IMR-90 (cell line): ENCODE results near the gene PALM3. TPM values are rescaled to one million over a fixed set of nuclear protein-coding genes. Genes with fewer than 3 reads are reported as not detected.
A peak's percentile ranks its signal among the peaks of the same experiment; 100 is the strongest.

Source experiments
- ATAC-seq: fragments of 200-7000 bp; cut with Tn5 transposase; 2 replicates; pipeline ENCODE4 v1.9.1; 2020; ENCODE audit warnings: low read depth, mild to moderate bottlenecking, moderate library complexity
- BruUV-seq: library from RNA; stranded (reverse); fragments of 400-500 nt; replicated peaks from 2 replicates; lab custom pipeline; 2021; lab: Mats Ljungman, UMichigan
- CTCF ChIA-PET: fragments of 300-600 bp; formaldehyde crosslinking; extraction: SDS; loops from one replicate; lab custom pipeline; 2021; ENCODE audit warnings: antibody characterized with exemption; lab: Yijun Ruan, JAX
- POLR2A ChIA-PET: fragments of 300-600 bp; sonication (Branson Sonifier 250); formaldehyde crosslinking; loops from one replicate; lab custom pipeline; 2022; ENCODE audit warnings: antibody characterized with exemption; ENCODE audit not compliant: unreplicated experiment; lab: Charles Lee
- DNase-seq: peaks from one replicate; pipeline ENCODE4 v3.0.0; 2013
- H2AFZ ChIP-seq: replicated peaks from 2 replicates; pipeline ENCODE3; 2013; ENCODE audit warnings: low read length, mild to moderate bottlenecking; ENCODE audit not compliant: poor library complexity
- H2AK5ac ChIP-seq: 2 replicates; pipeline ENCODE4 v1.6.1; 2013; ENCODE audit warnings: low read depth, low read length, inconsistent platforms
- H2AK9ac ChIP-seq: replicated peaks from 2 replicates; pipeline ENCODE3; 2013; ENCODE audit warnings: mild to moderate bottlenecking, low read depth, low read length, moderate library complexity; ENCODE audit not compliant: poor library complexity
- H2BK120ac ChIP-seq: 2 replicates; pipeline ENCODE4 v1.6.1; 2013; ENCODE audit warnings: low read depth, low read length, inconsistent platforms
- H2BK15ac ChIP-seq: 3 replicates; pipeline ENCODE4 v1.6.1; 2013; ENCODE audit warnings: low read depth, low read length, inconsistent platforms
- H2BK20ac ChIP-seq: 2 replicates; pipeline ENCODE4 v1.6.1; 2013; ENCODE audit warnings: low read depth, mild to moderate bottlenecking, inconsistent platforms, low read length, moderate library complexity
- H2BK5ac ChIP-seq: 2 replicates; pipeline ENCODE4 v1.6.1; 2013; ENCODE audit warnings: mild to moderate bottlenecking, low read depth, low read length, inconsistent platforms; ENCODE audit not compliant: poor library complexity, severe bottlenecking
- H3K14ac ChIP-seq: replicated peaks from 2 replicates; pipeline ENCODE4 v1.6.1; 2013; ENCODE audit warnings: low read depth, low read length, inconsistent platforms
- H3K18ac ChIP-seq: 2 replicates; pipeline ENCODE4 v1.6.1; 2013; ENCODE audit warnings: low read depth, low read length, control low read depth
- H3K23ac ChIP-seq: 2 replicates; pipeline ENCODE4 v1.6.1; 2013; ENCODE audit warnings: low read depth, low read length, inconsistent platforms
- H3K27ac ChIP-seq: 2 replicates; pipeline ENCODE4 v1.5.1; 2013; ENCODE audit warnings: mild to moderate bottlenecking, control low read depth, low read length; ENCODE audit not compliant: insufficient read depth
- H3K27me3 ChIP-seq: 2 replicates; pipeline ENCODE4 v1.6.1; 2013; ENCODE audit warnings: low read length; ENCODE audit not compliant: control insufficient read depth, insufficient read depth
- H3K36me3 ChIP-seq: 2 replicates; pipeline ENCODE4 v1.6.1; 2013; ENCODE audit warnings: low read length, mixed read lengths; ENCODE audit not compliant: control insufficient read depth, insufficient read depth
- H3K4ac ChIP-seq: 2 replicates; pipeline ENCODE4 v1.6.1; 2013; ENCODE audit warnings: low read depth, low read length, inconsistent platforms
- H3K4me1 ChIP-seq: 2 replicates; pipeline ENCODE4 v1.6.1; 2013; ENCODE audit warnings: low read length, mixed read lengths; ENCODE audit not compliant: control insufficient read depth, insufficient read depth
- H3K4me2 ChIP-seq: 2 replicates; pipeline ENCODE4 v1.6.1; 2013; ENCODE audit warnings: low read depth, mild to moderate bottlenecking, control low read depth, low read length, moderate library complexity
- H3K4me3 ChIP-seq: 2 replicates; pipeline ENCODE4 v1.5.1; 2013; ENCODE audit warnings: low read depth, mild to moderate bottlenecking, control low read depth, low read length, moderate library complexity; ENCODE audit not compliant: insufficient read depth
- H3K56ac ChIP-seq: 2 replicates; pipeline ENCODE4 v1.6.1; 2013; ENCODE audit warnings: low read length, inconsistent platforms; ENCODE audit not compliant: insufficient read depth; ENCODE audit errors: extremely low read depth
- H3K79me1 ChIP-seq, 2 experiments: 2 replicates each; pipeline ENCODE4 v1.6.1; 2013; ENCODE audit warnings: low read length in 2 of 2, inconsistent platforms in 1 of 2, low read depth in 1 of 2
- H3K9ac ChIP-seq: 2 replicates; pipeline ENCODE4 v1.6.1; 2013; ENCODE audit warnings: low read depth, low read length, control low read depth
- H3K9me1 ChIP-seq: 2 replicates; pipeline ENCODE4 v1.6.1; 2013; ENCODE audit warnings: low read length, inconsistent platforms; ENCODE audit not compliant: insufficient read depth
- H3K9me3 ChIP-seq: 2 replicates; pipeline ENCODE4 v1.6.1; 2013; ENCODE audit warnings: low read length; ENCODE audit not compliant: control insufficient read depth, insufficient read depth
- H4K20me1 ChIP-seq: 2 replicates; pipeline ENCODE4 v1.6.1; 2013; ENCODE audit warnings: low read length, inconsistent platforms; ENCODE audit not compliant: insufficient read depth
- H4K5ac ChIP-seq: 2 replicates; pipeline ENCODE4 v1.6.1; 2013; ENCODE audit warnings: mild to moderate bottlenecking, low read depth, low read length, control low read depth
- H4K8ac ChIP-seq, 2 experiments: 2 replicates each; pipeline ENCODE4 v1.6.1; 2013; ENCODE audit warnings: low read depth in 2 of 2, low read length in 2 of 2, control low read depth in 1 of 2, inconsistent platforms in 1 of 2
- H4K91ac ChIP-seq: 2 replicates; pipeline ENCODE4 v1.6.1; 2013; ENCODE audit warnings: low read depth, low read length, inconsistent platforms; ENCODE audit not compliant: insufficient read depth
- BHLHE40 ChIP-seq: fragments of 150-350 bp; IDR thresholded peaks from 2 replicates; pipeline ENCODE4 v1.6.1; 2016; ENCODE audit warnings: mild to moderate bottlenecking, low read depth, low read length
- WGBS, 2 experiments: methylation state at CpG; one replicate each; pipeline versions ENCODE4 v1.1.5 to v1.1.7; 2013; ENCODE audit warnings: missing lambda C conversion rate in 2 of 2; ENCODE audit not compliant: insufficient read length in 1 of 2; ENCODE audit errors: extremely low coverage in 2 of 2; 5-methylcytosine and 5-hydroxymethylcytosine counted together
- dilution Hi-C: fragments of 300-500 bp; cut with HindIII; formaldehyde crosslinking; loops from one replicate; pipeline ENCODE4 v1.14.3; 2018; ENCODE audit warnings: low sequenced_read_pairs; ENCODE audit not compliant: unreplicated experiment
- in situ Hi-C: fragments of 300-500 bp; cut with MboI; formaldehyde crosslinking; loops from 3 replicates; pipeline ENCODE4 v1.14.3; 2019; ENCODE audit warnings: low sequenced_read_pairs, inconsistent platforms, mixed read lengths
- intact Hi-C: fragments of 100-400 bp; cut with micrococcal nuclease; formaldehyde crosslinking; loops from 2 replicates; pipeline ENCODE4 v1.10.0; 2022
- polyA plus RNA-seq, 3 experiments: library from polyadenylated mRNA; depleted of rRNA; stranded (reverse); fragments of >200 nt; gene quantifications; 2 replicates each; pipeline ENCODE4 v1.2.3, GENCODE V29; 2012; ENCODE audit warnings: low replicate concordance in 1 of 3
- total RNA-seq: library from RNA; depleted of rRNA; stranded (reverse); fragments of >200 nt; gene quantifications from 2 replicates; pipeline ENCODE4 v1.2.3, GENCODE V29; 2012
- TF ChIP-seq, protein P1 (sequence below): conservative IDR thresholded peaks from 2 replicates; pipeline ENCODE4 v1.5.1; 2012; ENCODE audit warnings: mild to moderate bottlenecking, low read depth, low read length, improper control_type of control experiment

The PALM3 gene
- total and polyA plus RNA-seq, 2 of the 4 experiments (the other 2 are of a cell fraction), result 0.18 to 0.84 TPM

DNA sequence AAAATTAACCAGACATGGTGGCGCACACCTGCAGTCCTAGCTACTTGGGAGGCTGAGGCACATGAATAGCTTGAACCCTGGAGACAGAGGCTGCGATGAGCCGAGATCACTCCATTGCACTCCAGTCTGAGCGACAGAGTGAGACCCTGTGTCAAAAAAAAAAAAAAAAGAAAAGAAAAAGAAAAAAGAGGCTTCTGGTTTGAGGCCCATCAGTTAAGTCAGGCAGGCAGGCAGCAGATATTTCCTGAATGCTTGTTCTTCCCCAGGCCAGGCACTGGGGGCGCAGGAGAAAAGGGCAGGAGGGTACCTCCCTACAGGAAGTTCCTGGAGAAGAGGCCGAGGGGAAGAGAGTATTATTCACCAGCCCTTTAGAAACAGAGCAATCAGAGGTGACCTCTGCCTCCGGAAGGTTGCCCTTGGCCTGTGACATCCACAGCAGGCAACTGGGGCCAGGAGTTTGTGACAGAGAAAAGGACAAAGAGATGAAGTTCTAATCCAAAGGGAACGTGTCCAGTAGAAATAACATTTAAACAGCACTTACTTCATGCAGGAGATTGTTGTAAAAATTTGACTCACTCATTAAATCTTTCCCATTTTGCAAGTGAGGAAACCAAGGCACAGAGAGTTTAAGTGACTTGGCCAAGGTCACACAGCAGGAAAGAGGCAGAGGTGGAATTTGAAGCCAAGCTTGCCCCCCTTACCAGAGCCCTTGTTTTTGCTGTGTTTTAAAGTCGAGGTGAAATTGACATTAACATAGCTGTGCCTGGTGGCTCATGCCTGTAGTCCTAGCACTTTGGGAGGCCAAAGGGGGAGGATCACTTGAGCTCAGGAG is 38.3 kb downstream of the PALM3 start:
- intact Hi-C loops, result no loop called here
- peak; percentile 44 for DNase-seq

More for the DNA sequence above, 38.3 kb downstream of the PALM3 start:
- no peaks in the 10 kb centered on the region for H3K79me1 ChIP-seq
- no peak for TF ChIP-seq BHLHE40
- TF ChIP-seq, protein P1, sequence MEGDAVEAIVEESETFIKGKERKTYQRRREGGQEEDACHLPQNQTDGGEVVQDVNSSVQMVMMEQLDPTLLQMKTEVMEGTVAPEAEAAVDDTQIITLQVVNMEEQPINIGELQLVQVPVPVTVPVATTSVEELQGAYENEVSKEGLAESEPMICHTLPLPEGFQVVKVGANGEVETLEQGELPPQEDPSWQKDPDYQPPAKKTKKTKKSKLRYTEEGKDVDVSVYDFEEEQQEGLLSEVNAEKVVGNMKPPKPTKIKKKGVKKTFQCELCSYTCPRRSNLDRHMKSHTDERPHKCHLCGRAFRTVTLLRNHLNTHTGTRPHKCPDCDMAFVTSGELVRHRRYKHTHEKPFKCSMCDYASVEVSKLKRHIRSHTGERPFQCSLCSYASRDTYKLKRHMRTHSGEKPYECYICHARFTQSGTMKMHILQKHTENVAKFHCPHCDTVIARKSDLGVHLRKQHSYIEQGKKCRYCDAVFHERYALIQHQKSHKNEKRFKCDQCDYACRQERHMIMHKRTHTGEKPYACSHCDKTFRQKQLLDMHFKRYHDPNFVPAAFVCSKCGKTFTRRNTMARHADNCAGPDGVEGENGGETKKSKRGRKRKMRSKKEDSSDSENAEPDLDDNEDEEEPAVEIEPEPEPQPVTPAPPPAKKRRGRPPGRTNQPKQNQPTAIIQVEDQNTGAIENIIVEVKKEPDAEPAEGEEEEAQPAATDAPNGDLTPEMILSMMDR, result peak; percentile 46
- H2AFZ ChIP-seq, result peak overlapping the region; percentile 84
- no peaks in the 10 kb centered on the region for H3K9me1 ChIP-seq
- no peak overlapping the region for H2AK9ac ChIP-seq
- ATAC-seq, result peak; percentile 89
- peaks cover 11% of the 10 kb centered on the region for H3K27me3 ChIP-seq
- no peak overlapping the region for H2BK5ac ChIP-seq
- BruUV-seq, result no TSS peak
- no peak overlapping the region for H3K4ac ChIP-seq
- no peak overlapping the region for H3K4me2 ChIP-seq
- no peak overlapping the region for H3K56ac ChIP-seq
- no peaks in the 10 kb centered on the region for H3K36me3 ChIP-seq
- no peak overlapping the region for H3K18ac ChIP-seq
- H3K23ac ChIP-seq, result no peak overlapping the region
- no peak overlapping the region for H3K9ac ChIP-seq
- no peak overlapping the region for H2AK5ac ChIP-seq
- H3K14ac ChIP-seq, result no peak overlapping the region
- H4K5ac ChIP-seq, result no peak overlapping the region
- no peaks in the 10 kb centered on the region for H3K9me3 ChIP-seq
- no peak overlapping the region for H4K91ac ChIP-seq
- no peak overlapping the region for H2BK15ac ChIP-seq
- H4K20me1 ChIP-seq, result no peaks in the 10 kb centered on the region
- ChIA-PET POLR2A (interaction anchor here (0.6 kb wide), 1 partner anchor 14 kb away, joined by 17 read pairs; no protein-coding TSS in a partner anchor), CTCF (no interaction called here)
- WGBS, 2 experiments, result 81% methylated on average over 4 of the region's 9 CpGs; no CpG with 5 or more reads in 1 of the 2 experiments
- H2BK120ac ChIP-seq, result no peak overlapping the region
- dilution Hi-C loops (no loop called here), in situ Hi-C loops (no loop called here)
- H3K4me1 ChIP-seq, result no peaks in the 10 kb centered on the region
- H3K27ac ChIP-seq, result no peak overlapping the region
- H3K4me3 ChIP-seq, result no peak overlapping the region
- H4K8ac ChIP-seq, result peak overlapping the region in 1 of 2 experiments; percentile 52; a peak in 1 of 4 replicates
- no peak overlapping the region for H2BK20ac ChIP-seq
